Astrocyte (in vitro differentiated cells and primary cell): ENCODE data around the gene AMN.

Experiments
- EZH2 ChIP-seq: IDR thresholded peaks from 2 replicates; pipeline ENCODE4 v1.6.1; 2012; ENCODE audit warnings: mild to moderate bottlenecking, low read length, inconsistent platforms; ENCODE audit not compliant: insufficient read depth
- TF ChIP-seq, protein P1 (sequence below): IDR thresholded peaks from 2 replicates; pipeline ENCODE4 v1.5.1; 2011; ENCODE audit warnings: low read depth, mild to moderate bottlenecking, inconsistent platforms, low read length, moderate library complexity; ENCODE audit not compliant: insufficient read depth

DNA sequence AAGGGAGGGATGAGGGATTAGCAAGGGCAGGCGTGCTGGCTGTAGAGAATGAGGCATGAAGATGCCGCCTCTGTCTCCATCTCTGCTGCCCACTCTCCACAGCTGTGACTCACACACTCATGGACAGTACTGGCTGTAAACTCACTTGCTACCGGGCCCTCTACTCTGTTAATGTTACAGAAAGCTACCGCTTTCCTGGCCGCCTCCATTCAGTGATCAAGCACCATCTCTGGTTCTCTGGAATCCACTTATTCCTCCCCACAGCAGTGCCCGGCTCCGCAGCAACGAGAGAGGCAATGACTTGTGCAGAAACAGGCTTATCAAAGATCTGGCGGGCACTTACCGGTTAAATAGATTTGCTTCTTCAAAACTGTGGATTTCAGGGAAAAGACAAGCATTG is 34.8 kb downstream of the AMN start:
- TF ChIP-seq, protein P1, sequence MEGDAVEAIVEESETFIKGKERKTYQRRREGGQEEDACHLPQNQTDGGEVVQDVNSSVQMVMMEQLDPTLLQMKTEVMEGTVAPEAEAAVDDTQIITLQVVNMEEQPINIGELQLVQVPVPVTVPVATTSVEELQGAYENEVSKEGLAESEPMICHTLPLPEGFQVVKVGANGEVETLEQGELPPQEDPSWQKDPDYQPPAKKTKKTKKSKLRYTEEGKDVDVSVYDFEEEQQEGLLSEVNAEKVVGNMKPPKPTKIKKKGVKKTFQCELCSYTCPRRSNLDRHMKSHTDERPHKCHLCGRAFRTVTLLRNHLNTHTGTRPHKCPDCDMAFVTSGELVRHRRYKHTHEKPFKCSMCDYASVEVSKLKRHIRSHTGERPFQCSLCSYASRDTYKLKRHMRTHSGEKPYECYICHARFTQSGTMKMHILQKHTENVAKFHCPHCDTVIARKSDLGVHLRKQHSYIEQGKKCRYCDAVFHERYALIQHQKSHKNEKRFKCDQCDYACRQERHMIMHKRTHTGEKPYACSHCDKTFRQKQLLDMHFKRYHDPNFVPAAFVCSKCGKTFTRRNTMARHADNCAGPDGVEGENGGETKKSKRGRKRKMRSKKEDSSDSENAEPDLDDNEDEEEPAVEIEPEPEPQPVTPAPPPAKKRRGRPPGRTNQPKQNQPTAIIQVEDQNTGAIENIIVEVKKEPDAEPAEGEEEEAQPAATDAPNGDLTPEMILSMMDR: no peak
- TF ChIP-seq EZH2: no peak
